ENCODE data around the gene KITLG. TPM values are rescaled to one million over a fixed set of nuclear protein-coding genes. Genes with fewer than 3 reads are reported as not detected.

Gene KITLG
- total RNA-seq, 4 donors from 2014 or later, result 10.5 to 44.6 (median 29.1) TPM

- Histone ChIP-seq H3K4me1 (peaks cover 0 to 23% (median 3%) of the 10 kb centered on the region in 4 donors), H3K36me3 (peaks cover 0 to 16% (median 0%) of the 10 kb centered on the region in 4 donors), H3K27me3 (no peaks in the 10 kb centered on the region), H3K4me3 (no peak overlapping the region), H3K27ac (no peak overlapping the region), H3K9me3 (no peaks in the 10 kb centered on the region)
- no peak for DNase-seq
- TF ChIP-seq POLR2A (IDR thresholded peaks at IDR 0.05), result no peak
- no peak for TF ChIP-seq EP300 (IDR thresholded peaks at IDR 0.05; ENCODE audit: low read depth)
- TF ChIP-seq POLR2AphosphoS5 (IDR thresholded peaks at IDR 0.05), result no peak
- no peak for TF ChIP-seq CTCF (IDR thresholded peaks at IDR 0.05)
- WGBS, 2 donors (ENCODE audit: low coverage in 1 of 2), result 80 to 83% methylated on average over 7 to 10 of the region's 10 CpGs
- in situ Hi-C loops (cut with MboI; ENCODE audit: low pct_ligation_motif_present in 1 of 4, low pct_unique_long_range_greater_than_20kb in 1 of 4, low sequenced_read_pairs in 3 of 4), result no loop called here
- intact Hi-C loops (cut with DNase I; ENCODE audit: low total_unique reads), result no loop called here
Measured at GRCh38 chr12:88544991-88545980, 35.0 kb downstream of the KITLG start.

- intact Hi-C loops (cut with DNase I; ENCODE audit: low total_unique reads) (no loop called here), in situ Hi-C loops (cut with MboI; ENCODE audit: low pct_ligation_motif_present in 1 of 4, low pct_unique_long_range_greater_than_20kb in 1 of 4, low sequenced_read_pairs in 3 of 4) (no loop called here)
- 0 to 11% methylated on average over 1 of the region's 1 CpG for WGBS, 2 donors (ENCODE audit: low coverage in 1 of 2)
- no peak for DNase-seq
- H3K36me3 ChIP-seq, result peaks cover 0 to 18% (median 4%) of the 10 kb centered on the region in 4 donors
- TF ChIP-seq CTCF (IDR thresholded peaks at IDR 0.05), result no peak
- TF ChIP-seq EP300 (IDR thresholded peaks at IDR 0.05; ENCODE audit: low read depth), result no peak
- TF ChIP-seq POLR2A (IDR thresholded peaks at IDR 0.05), result no peak
- TF ChIP-seq POLR2AphosphoS5 (IDR thresholded peaks at IDR 0.05), result no peak
- H3K9me3 ChIP-seq, result no peaks in the 10 kb centered on the region
- H3K4me3 ChIP-seq, result no peak overlapping the region
- H3K4me1 ChIP-seq, result peaks cover 0 to 6% (median under 1%) of the 10 kb centered on the region in 4 donors
- no peak overlapping the region for H3K27ac ChIP-seq
- H3K27me3 ChIP-seq, result no peaks in the 10 kb centered on the region
Measured at GRCh38 chr12:88539893-88540292, 40.4 kb downstream of the KITLG start.

GRCh38 chr12:88538697-88539096 is 41.6 kb downstream of the KITLG start:
- Histone ChIP-seq H3K4me3 (no peak overlapping the region), H3K27ac (no peak overlapping the region), H3K4me1 (peaks cover 0 to 6% (median 0%) of the 10 kb centered on the region in 4 donors), H3K9me3 (no peaks in the 10 kb centered on the region), H3K27me3 (no peaks in the 10 kb centered on the region), H3K36me3 (peaks cover 0 to 17% (median 4%) of the 10 kb centered on the region in 4 donors)
- no peak for DNase-seq
- WGBS, 2 donors (ENCODE audit: low coverage in 1 of 2), result 82 to 92% methylated on average over 2 of the region's 2 CpGs
- intact Hi-C loops (cut with DNase I; ENCODE audit: low total_unique reads), result no loop called here
- no peak for TF ChIP-seq POLR2AphosphoS5 (IDR thresholded peaks at IDR 0.05)
- in situ Hi-C loops (cut with MboI; ENCODE audit: low pct_ligation_motif_present in 1 of 4, low pct_unique_long_range_greater_than_20kb in 1 of 4, low sequenced_read_pairs in 3 of 4), result no loop called here

- H3K4me3 ChIP-seq, result no peak overlapping the region
- in situ Hi-C loops (cut with MboI; ENCODE audit: low pct_ligation_motif_present in 1 of 4, low pct_unique_long_range_greater_than_20kb in 1 of 4, low sequenced_read_pairs in 3 of 4), result no loop called here
- intact Hi-C loops (cut with DNase I; ENCODE audit: low total_unique reads), result no loop called here
- no peaks in the 10 kb centered on the region for H3K9me3 ChIP-seq
- TF ChIP-seq POLR2AphosphoS5 (IDR thresholded peaks at IDR 0.05) (no peak), CTCF (IDR thresholded peaks at IDR 0.05) (no peak), EP300 (IDR thresholded peaks at IDR 0.05; ENCODE audit: low read depth) (no peak), POLR2A (IDR thresholded peaks at IDR 0.05) (no peak)
- 91 to 100% methylated on average over 1 of the region's 1 CpG for WGBS, 2 donors (ENCODE audit: low coverage in 1 of 2)
- no peaks in the 10 kb centered on the region for H3K27me3 ChIP-seq
- H3K4me1 ChIP-seq, result peaks cover 0 to 6% (median 0%) of the 10 kb centered on the region in 4 donors
- peaks cover 0 to 16% (median 4%) of the 10 kb centered on the region in 4 donors for H3K36me3 ChIP-seq
- H3K27ac ChIP-seq, result no peak overlapping the region
- DNase-seq, result no peak
Measured at GRCh38 chr12:88538250-88538649, 42.0 kb downstream of the KITLG start.
